GM12878 (cell line): ENCODE results near the gene FADD. TPM values are rescaled to one million over a fixed set of nuclear protein-coding genes. Genes with fewer than 3 reads are reported as not detected.

ENCODE experiments used
- ATAC-seq: fragments of 200-7000 bp; cut with Tn5 transposase; 3 replicates; pipeline ENCODE4 v1.9.1; 2020; ENCODE audit warnings: mild to moderate bottlenecking, moderate library complexity
- BruUV-seq: library from RNA; stranded (reverse); fragments of 400-500 nt; replicated peaks from 2 replicates; lab custom pipeline; 2021; lab: Mats Ljungman, UMichigan
- CTCF ChIA-PET: fragments of 300-600 bp; sonication (Branson Sonifier 250); formaldehyde crosslinking; extraction: SDS; loops from one replicate; lab custom pipeline; 2021; ENCODE audit warnings: inconsistent platforms; lab: Yijun Ruan, JAX
- POLR2A ChIA-PET: fragments of 350-600 bp; formaldehyde crosslinking; extraction: SDS; loops from one replicate; lab custom pipeline; 2021; ENCODE audit warnings: inconsistent platforms; lab: Charles Lee
- RAD21 ChIA-PET: fragments of 300-600 bp; sonication (Branson Sonifier 250); formaldehyde crosslinking; loops from one replicate; lab custom pipeline; 2023; ENCODE audit warnings: antibody characterized with exemption; ENCODE audit not compliant: unreplicated experiment; lab: Charles Lee
- SMC1A ChIA-PET: fragments of 300-600 bp; sonication (Branson Sonifier 250); formaldehyde crosslinking; loops from one replicate; lab custom pipeline; 2023; ENCODE audit not compliant: unreplicated experiment, uncharacterized antibody; lab: Charles Lee
- DNase-seq: peaks from one replicate; pipeline ENCODE4 v3.0.0-alpha.2; 2011; ENCODE audit warnings: low read depth, low spot score
- FAIRE-seq: peaks from 3 replicates; lab custom pipeline; 2011; peaks lifted over from hg19 to GRCh38; lab: Jason Lieb, UNC
- H2AFZ ChIP-seq: 2 replicates; pipeline ENCODE4 v1.6.0; 2011; ENCODE audit warnings: low read depth, low read length, control low read depth; ENCODE audit not compliant: control insufficient read depth
- H3K27ac ChIP-seq: 2 replicates; pipeline ENCODE4 v1.5.1; 2011; ENCODE audit warnings: control low read depth; ENCODE audit not compliant: control insufficient read depth, insufficient read depth
- H3K27me3 ChIP-seq, 2 experiments: replicated peaks in 1 of 2; 2 replicates each; pipeline versions ENCODE4 v1.6.0 to v1.6.1; 2011; ENCODE audit warnings: low read length in 1 of 2; ENCODE audit not compliant: control insufficient read depth in 2 of 2, insufficient read depth in 2 of 2
- H3K36me3 ChIP-seq, 2 experiments: 2 replicates each; pipeline ENCODE4 v1.5.1; 2011; ENCODE audit warnings: low read length in 1 of 2; ENCODE audit not compliant: control insufficient read depth in 2 of 2, insufficient read depth in 2 of 2
- H3K4me1 ChIP-seq: 2 replicates; pipeline ENCODE4 v1.6.1; 2011; ENCODE audit warnings: mild to moderate bottlenecking, low read length, moderate library complexity, mixed read lengths; ENCODE audit not compliant: control insufficient read depth, insufficient read depth
- H3K4me2 ChIP-seq: 2 replicates; pipeline ENCODE4 v1.6.0; 2011; ENCODE audit warnings: control low read depth; ENCODE audit not compliant: control insufficient read depth, insufficient read depth
- H3K4me3 ChIP-seq: fragments of 200-600 bp; sonication (generic); 2 replicates; pipeline ENCODE4 v1.5.1; 2016
- H3K79me2 ChIP-seq: 2 replicates; pipeline ENCODE4 v1.6.0; 2011; ENCODE audit warnings: low read length; ENCODE audit not compliant: control insufficient read depth, insufficient read depth
- H3K9ac ChIP-seq: 2 replicates; pipeline ENCODE4 v1.8.0; 2011; ENCODE audit warnings: low read length, control low read depth, mixed read lengths; ENCODE audit not compliant: control insufficient read depth, insufficient read depth
- H3K9me3 ChIP-seq: replicated peaks from 3 replicates; pipeline ENCODE4 v1.5.1; 2011; ENCODE audit warnings: mild to moderate bottlenecking, low read length; ENCODE audit not compliant: control insufficient read depth, insufficient read depth
- H4K20me1 ChIP-seq: 2 replicates; pipeline ENCODE4 v1.6.0; 2011; ENCODE audit not compliant: control insufficient read depth, insufficient read depth
- BMI1 ChIP-seq: fragments of 450-650 bp; IDR thresholded peaks from 2 replicates; pipeline ENCODE4 v1.6.1; 2016; ENCODE audit warnings: mild to moderate bottlenecking, moderate library complexity, borderline replicate concordance
- CTCF ChIP-seq, 3 experiments: IDR thresholded peaks in 2 of 3; conservative IDR thresholded peaks in 1 of 3; 2 replicates each; pipeline ENCODE4 v1.5.1; 2011; ENCODE audit warnings: low read depth in 3 of 3, low read length in 3 of 3, mild to moderate bottlenecking in 3 of 3, control low read depth in 2 of 3, moderate library complexity in 2 of 3, inconsistent platforms in 1 of 3, mixed read lengths in 1 of 3; ENCODE audit not compliant: control insufficient read depth in 2 of 3, insufficient read depth in 1 of 3; ENCODE audit errors: extremely low read depth in 1 of 3
- FOXM1 ChIP-seq: IDR thresholded peaks from 2 replicates; pipeline ENCODE4 v1.6.1; 2012; ENCODE audit warnings: low read depth, mild to moderate bottlenecking, inconsistent platforms, low read length, moderate library complexity
- IKZF1 ChIP-seq: fragments of 450-650 bp; conservative IDR thresholded peaks from 2 replicates; pipeline ENCODE4 v1.6.1; 2017; ENCODE audit warnings: antibody characterized with exemption, mild to moderate bottlenecking
- IRF4 ChIP-seq: IDR thresholded peaks from 2 replicates; pipeline ENCODE4 v1.6.1; 2011; ENCODE audit warnings: low read depth, low read length
- JUNB ChIP-seq: IDR thresholded peaks from 2 replicates; pipeline ENCODE4 v1.6.1; 2016; ENCODE audit warnings: antibody characterized with exemption, mild to moderate bottlenecking
- MTA2 ChIP-seq: fragments of 450-650 bp; IDR thresholded peaks from 2 replicates; pipeline ENCODE4 v1.6.1; 2016; ENCODE audit warnings: low read depth, mild to moderate bottlenecking, moderate library complexity
- NBN ChIP-seq: fragments of 450-650 bp; IDR thresholded peaks from 2 replicates; pipeline ENCODE4 v1.6.1; 2016
- NFYA ChIP-seq: IDR thresholded peaks from 2 replicates; pipeline ENCODE4 v1.6.1; 2011; ENCODE audit warnings: low read depth, mild to moderate bottlenecking, low read length, improper control_type of control experiment, borderline replicate concordance
- NR2C1 ChIP-seq: fragments of 450-650 bp; IDR thresholded peaks from 2 replicates; pipeline ENCODE4 v1.6.1; 2017; ENCODE audit warnings: antibody characterized with exemption, mild to moderate bottlenecking, moderate library complexity
- RBBP5 ChIP-seq: fragments of 200-600 bp; sonication (generic); conservative IDR thresholded peaks from 2 replicates; pipeline ENCODE4 v1.6.1; 2016
- SRF ChIP-seq, 2 experiments: IDR thresholded peaks; 2 replicates each; pipeline ENCODE4 v1.6.1; 2011; ENCODE audit warnings: low read depth in 2 of 2, low read length in 2 of 2, mild to moderate bottlenecking in 1 of 2, moderate library complexity in 1 of 2
- STAT1 ChIP-seq: fragments of 450-650 bp; conservative IDR thresholded peaks from 2 replicates; pipeline ENCODE4 v1.6.1; 2014; ENCODE audit warnings: antibody characterized with exemption, mild to moderate bottlenecking
- TBL1XR1 ChIP-seq: IDR thresholded peaks from 2 replicates; pipeline ENCODE4 v1.6.1; 2012; ENCODE audit warnings: low read depth, low read length, improper control_type of control experiment
- WGBS: methylation state at CpG from one replicate; pipeline ENCODE4 v1.1.6; 2016; ENCODE audit warnings: low lambda C conversion rate; ENCODE audit not compliant: insufficient replicate concordance, insufficient coverage; ENCODE audit errors: missing lambda C conversion rate; 5-methylcytosine and 5-hydroxymethylcytosine counted together
- in situ Hi-C: fragments of 300-500 bp; cut with MboI; formaldehyde crosslinking; loops from 9 replicates; pipeline ENCODE4 v1.14.3; 2018; ENCODE audit warnings: mixed read lengths
- intact Hi-C: fragments of 100-400 bp; cut with micrococcal nuclease; formaldehyde crosslinking; loops from one replicate; pipeline ENCODE4 v1.14.2; 2022; ENCODE audit not compliant: unreplicated experiment
- polyA plus RNA-seq, 11 experiments: library from polyadenylated mRNA; depleted of rRNA in 4 of 11; unstranded in 6 of 11; stranded (reverse) in 5 of 11; fragments of >200 nt; fragmentation: Nextera tagmentation in 4 of 11; fragmentation: Illumina TruSeq in 1 of 11; extraction: Ambion mirVana in 4 of 11; extraction: Trizol in 1 of 11; gene quantifications; 1 replicate in 1 of 11; 2 replicates in 10 of 11; pipeline versions ENCODE4 v1.2.1 to v1.2.3, GENCODE V29; 2011 to 2016; ENCODE audit warnings: inconsistent platforms in 2 of 11, missing spikeins in 2 of 11, low read depth in 1 of 11
- total RNA-seq, 4 experiments: library from RNA; depleted of rRNA in 3 of 4; stranded (reverse); fragments of >200 nt in 3 of 4; fragmentation: Illumina TruSeq in 1 of 4; extraction: Trizol in 1 of 4; gene quantifications; 2 replicates each; pipeline versions ENCODE4 v1.2.1 to v1.2.3, GENCODE V29; 2013 to 2021
- TF ChIP-seq, protein P1 (sequence below): IDR thresholded peaks from 2 replicates; pipeline ENCODE4 v1.6.1; 2012; ENCODE audit warnings: low read depth, low read length, improper control_type of control experiment
- TF ChIP-seq, protein P2 (sequence below): fragments of 150-350 bp; IDR thresholded peaks from 2 replicates; pipeline ENCODE4 v1.6.1; 2016; ENCODE audit warnings: low read depth, low read length

The FADD gene
- total and polyA plus RNA-seq, 10 of the 15 experiments (the other 5 are each of a cell fraction or from before 2014, with no cell fraction given): 0.32 to 38.7 (median 21.8) TPM

DNA sequence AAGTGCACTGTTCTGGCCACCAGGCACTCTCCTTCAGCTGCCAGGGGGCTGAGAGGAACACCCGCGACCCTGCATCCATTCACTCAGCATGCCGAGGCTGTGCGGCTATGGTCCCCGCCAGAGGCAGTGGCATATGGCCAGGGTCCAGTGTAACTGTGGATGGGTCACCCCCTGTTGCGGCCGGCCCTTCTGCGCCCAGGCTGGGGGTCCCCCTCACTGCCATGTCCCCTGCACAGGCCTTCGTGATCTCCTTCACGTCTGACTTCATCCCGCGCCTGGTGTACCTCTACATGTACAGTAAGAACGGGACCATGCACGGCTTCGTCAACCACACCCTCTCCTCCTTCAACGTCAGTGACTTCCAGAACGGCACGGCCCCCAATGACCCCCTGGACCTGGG, 20.8 kb upstream of the FADD start:
- Histone ChIP-seq H4K20me1 (no peaks in the 10 kb centered on the region), H3K4me3 (no peak overlapping the region), H3K36me3 (no peaks in the 10 kb centered on the region), H3K27me3 (peaks cover 0 to 2% of the 10 kb centered on the region in 2 experiments; a peak in 1 of 4 replicates), H2AFZ (no peak overlapping the region), H3K4me1 (no peaks in the 10 kb centered on the region), H3K79me2 (no peaks in the 10 kb centered on the region), H3K27ac (no peak overlapping the region), H3K9me3 (no peaks in the 10 kb centered on the region), H3K9ac (no peak overlapping the region), H3K4me2 (no peak overlapping the region)
- no peak for DNase-seq
- POLR2A ChIA-PET: no interaction called here
- ATAC-seq: no peak
- TF ChIP-seq BMI1 (no peak), CTCF (IDR thresholded peaks at IDR 0.05 in 2 of 3, conservative IDR thresholded peaks at IDR 0.05 in 1 of 3; ENCODE audit: control insufficient read depth in 2 of 3, extremely low read depth in 1 of 3, insufficient read depth in 1 of 3, low read depth in 3 of 3, low read length in 3 of 3) (no peak), SRF (IDR thresholded peaks at IDR 0.05; ENCODE audit: low read depth in 2 of 2, low read length in 2 of 2) (no peak), IRF4 (no peak), JUNB (no peak), MTA2 (no peak), NFYA (no peak), TBL1XR1 (no peak), NBN (no peak), RBBP5 (no peak), NR2C1 (no peak), STAT1 (no peak), FOXM1 (no peak), IKZF1 (no peak)
- TF ChIP-seq, protein P1, sequence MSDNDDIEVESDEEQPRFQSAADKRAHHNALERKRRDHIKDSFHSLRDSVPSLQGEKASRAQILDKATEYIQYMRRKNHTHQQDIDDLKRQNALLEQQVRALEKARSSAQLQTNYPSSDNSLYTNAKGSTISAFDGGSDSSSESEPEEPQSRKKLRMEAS: no peak
- TF ChIP-seq, protein P2, sequence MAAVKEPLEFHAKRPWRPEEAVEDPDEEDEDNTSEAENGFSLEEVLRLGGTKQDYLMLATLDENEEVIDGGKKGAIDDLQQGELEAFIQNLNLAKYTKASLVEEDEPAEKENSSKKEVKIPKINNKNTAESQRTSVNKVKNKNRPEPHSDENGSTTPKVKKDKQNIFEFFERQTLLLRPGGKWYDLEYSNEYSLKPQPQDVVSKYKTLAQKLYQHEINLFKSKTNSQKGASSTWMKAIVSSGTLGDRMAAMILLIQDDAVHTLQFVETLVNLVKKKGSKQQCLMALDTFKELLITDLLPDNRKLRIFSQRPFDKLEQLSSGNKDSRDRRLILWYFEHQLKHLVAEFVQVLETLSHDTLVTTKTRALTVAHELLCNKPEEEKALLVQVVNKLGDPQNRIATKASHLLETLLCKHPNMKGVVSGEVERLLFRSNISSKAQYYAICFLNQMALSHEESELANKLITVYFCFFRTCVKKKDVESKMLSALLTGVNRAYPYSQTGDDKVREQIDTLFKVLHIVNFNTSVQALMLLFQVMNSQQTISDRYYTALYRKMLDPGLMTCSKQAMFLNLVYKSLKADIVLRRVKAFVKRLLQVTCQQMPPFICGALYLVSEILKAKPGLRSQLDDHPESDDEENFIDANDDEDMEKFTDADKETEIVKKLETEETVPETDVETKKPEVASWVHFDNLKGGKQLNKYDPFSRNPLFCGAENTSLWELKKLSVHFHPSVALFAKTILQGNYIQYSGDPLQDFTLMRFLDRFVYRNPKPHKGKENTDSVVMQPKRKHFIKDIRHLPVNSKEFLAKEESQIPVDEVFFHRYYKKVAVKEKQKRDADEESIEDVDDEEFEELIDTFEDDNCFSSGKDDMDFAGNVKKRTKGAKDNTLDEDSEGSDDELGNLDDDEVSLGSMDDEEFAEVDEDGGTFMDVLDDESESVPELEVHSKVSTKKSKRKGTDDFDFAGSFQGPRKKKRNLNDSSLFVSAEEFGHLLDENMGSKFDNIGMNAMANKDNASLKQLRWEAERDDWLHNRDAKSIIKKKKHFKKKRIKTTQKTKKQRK: no peak
- FAIRE-seq: no peak
- SMC1A ChIA-PET: no interaction called here
- RAD21 ChIA-PET: no interaction called here
- WGBS: 49% methylated on average over 18 of the region's 18 CpGs
- intact Hi-C loops (no loop called here), in situ Hi-C loops (no loop called here)
- CTCF ChIA-PET: interaction anchor here (0.6 kb wide), 1 partner anchor 249 kb away, joined by 3 read pairs; no protein-coding TSS in a partner anchor
- BruUV-seq: no TSS peak
